Measurements from ENCODE around the gene SLC35F1.
"Not testable (repeated sequence)": the region's sequence is repeated elsewhere in the genome, so short reads cannot be mapped to it uniquely, and the experiment has no call there.

Gene SLC35F1

DNA sequence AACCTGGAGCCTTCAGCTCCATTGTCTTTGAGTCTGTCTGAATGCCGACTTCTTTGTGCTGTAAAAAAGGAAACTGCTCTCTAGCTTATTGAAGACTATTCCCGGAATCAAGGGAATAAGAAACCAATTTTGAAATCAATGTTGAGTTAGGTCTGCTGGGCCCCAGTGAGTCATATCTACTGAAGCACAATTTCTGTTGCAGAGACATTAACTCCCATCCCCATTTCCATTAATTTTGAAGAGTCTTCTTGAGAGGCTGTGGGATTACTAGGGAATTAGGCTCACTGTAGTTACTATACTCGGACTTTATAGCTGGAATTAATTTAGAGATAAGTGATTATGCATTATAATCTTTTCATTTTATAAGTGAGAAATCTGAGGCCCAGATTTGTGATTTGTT is 116.7 kb downstream of the SLC35F1 start:
- ATAC-seq (ENCODE audit: insufficient read depth, low read depth) (no peak), DNase-seq (no peak)

DNA sequence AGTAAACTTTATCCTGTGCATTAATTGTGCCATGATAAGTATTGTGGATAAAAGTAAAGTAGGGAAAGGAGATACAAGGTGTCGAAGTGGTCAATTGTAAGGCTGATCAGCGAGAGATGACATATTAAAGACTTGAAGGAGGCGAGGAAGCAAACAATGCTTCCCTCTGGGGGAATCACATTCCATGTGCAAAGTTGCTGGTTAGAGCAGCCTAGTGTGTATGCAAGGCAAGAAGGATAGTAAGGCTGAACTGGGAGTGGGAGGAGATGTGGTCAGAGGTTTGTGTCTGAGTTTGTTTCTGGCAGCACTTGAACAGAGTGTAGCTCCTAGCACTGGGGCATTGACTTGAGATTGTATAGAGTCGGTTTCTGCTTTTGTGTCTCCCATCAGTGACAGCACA is 122.9 kb downstream of the SLC35F1 start:
- Histone ChIP-seq H3K9ac (ENCODE audit: low read depth, low read length) (no peak overlapping the region), H2AFZ (ENCODE audit: low read depth, low read length) (no peak overlapping the region), H3K9me3 (ENCODE audit: insufficient read depth, low read length, severe bottlenecking) (no peaks in the 10 kb centered on the region), H3K4me2 (ENCODE audit: insufficient read depth, low read length) (no peak overlapping the region), H3K4me3 (ENCODE audit: low read depth in 1 of 2, low read length in 2 of 2) (no peak overlapping the region), H3K36me3 (ENCODE audit: insufficient read depth, low read length) (no peaks in the 10 kb centered on the region), H4K20me1 (ENCODE audit: insufficient read depth, low read length) (no peaks in the 10 kb centered on the region), H3K79me2 (ENCODE audit: insufficient read depth, low read length) (no peaks in the 10 kb centered on the region), H3K27ac (ENCODE audit: low read length) (no peak overlapping the region), H3K4me1 (ENCODE audit: insufficient read depth, low read length) (no peaks in the 10 kb centered on the region), H3K27me3 (ENCODE audit: insufficient read depth, low read length, poor library complexity) (peaks cover 4% of the 10 kb centered on the region)
- no peak for TF ChIP-seq EZH2 (IDR thresholded peaks at IDR 0.05; ENCODE audit: borderline replicate concordance, low read depth, low read length, severe bottlenecking)
- TF ChIP-seq, protein P1, sequence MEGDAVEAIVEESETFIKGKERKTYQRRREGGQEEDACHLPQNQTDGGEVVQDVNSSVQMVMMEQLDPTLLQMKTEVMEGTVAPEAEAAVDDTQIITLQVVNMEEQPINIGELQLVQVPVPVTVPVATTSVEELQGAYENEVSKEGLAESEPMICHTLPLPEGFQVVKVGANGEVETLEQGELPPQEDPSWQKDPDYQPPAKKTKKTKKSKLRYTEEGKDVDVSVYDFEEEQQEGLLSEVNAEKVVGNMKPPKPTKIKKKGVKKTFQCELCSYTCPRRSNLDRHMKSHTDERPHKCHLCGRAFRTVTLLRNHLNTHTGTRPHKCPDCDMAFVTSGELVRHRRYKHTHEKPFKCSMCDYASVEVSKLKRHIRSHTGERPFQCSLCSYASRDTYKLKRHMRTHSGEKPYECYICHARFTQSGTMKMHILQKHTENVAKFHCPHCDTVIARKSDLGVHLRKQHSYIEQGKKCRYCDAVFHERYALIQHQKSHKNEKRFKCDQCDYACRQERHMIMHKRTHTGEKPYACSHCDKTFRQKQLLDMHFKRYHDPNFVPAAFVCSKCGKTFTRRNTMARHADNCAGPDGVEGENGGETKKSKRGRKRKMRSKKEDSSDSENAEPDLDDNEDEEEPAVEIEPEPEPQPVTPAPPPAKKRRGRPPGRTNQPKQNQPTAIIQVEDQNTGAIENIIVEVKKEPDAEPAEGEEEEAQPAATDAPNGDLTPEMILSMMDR (IDR thresholded peaks at IDR 0.05; ENCODE audit: borderline replicate concordance, extremely low read depth, low read length, poor library complexity, severe bottlenecking) = no peak
- ATAC-seq (ENCODE audit: insufficient read depth, low read depth) (no peak), DNase-seq (no peak)

More for the DNA sequence above, 116.7 kb downstream of the SLC35F1 start:
- Histone ChIP-seq H3K9me3 (ENCODE audit: insufficient read depth, low read length, severe bottlenecking) (no peaks in the 10 kb centered on the region), H3K9ac (ENCODE audit: low read depth, low read length) (no peak overlapping the region), H3K4me1 (ENCODE audit: insufficient read depth, low read length) (no peaks in the 10 kb centered on the region), H3K36me3 (ENCODE audit: insufficient read depth, low read length) (no peaks in the 10 kb centered on the region), H2AFZ (ENCODE audit: low read depth, low read length) (no peak overlapping the region), H3K4me2 (ENCODE audit: insufficient read depth, low read length) (no peak overlapping the region), H3K79me2 (ENCODE audit: insufficient read depth, low read length) (no peaks in the 10 kb centered on the region), H3K27ac (ENCODE audit: low read length) (no peak overlapping the region), H4K20me1 (ENCODE audit: insufficient read depth, low read length) (no peaks in the 10 kb centered on the region), H3K27me3 (ENCODE audit: insufficient read depth, low read length, poor library complexity) (peaks cover 1% of the 10 kb centered on the region), H3K4me3 (ENCODE audit: low read depth in 1 of 2, low read length in 2 of 2) (no peak overlapping the region)
- TF ChIP-seq EZH2 (IDR thresholded peaks at IDR 0.05; ENCODE audit: borderline replicate concordance, low read depth, low read length, severe bottlenecking) = no peak
- TF ChIP-seq, protein P1 (IDR thresholded peaks at IDR 0.05; ENCODE audit: borderline replicate concordance, extremely low read depth, low read length, poor library complexity, severe bottlenecking) = no peak

DNA sequence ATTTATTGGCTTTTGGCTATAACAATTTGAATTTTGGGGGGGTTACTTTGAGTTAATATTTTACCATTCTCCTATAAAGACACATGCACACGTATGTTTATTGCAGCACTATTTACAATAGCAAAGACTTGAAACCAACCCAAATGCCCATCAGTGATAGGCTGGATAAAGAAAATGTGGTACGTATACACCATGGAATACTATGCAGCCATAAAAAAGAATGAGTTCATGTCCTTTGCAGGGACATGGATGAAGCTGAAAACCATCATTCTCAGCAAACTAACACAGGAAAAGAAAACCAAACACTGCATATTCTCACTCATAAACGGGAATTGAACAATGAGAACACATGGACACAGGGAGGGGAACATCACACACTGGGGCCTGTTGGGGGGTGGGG is 130.4 kb downstream of the SLC35F1 start:
- not testable (repeated sequence) for H3K9ac ChIP-seq (ENCODE audit: low read depth, low read length); H3K4me1 ChIP-seq (ENCODE audit: insufficient read depth, low read length); H3K9me3 ChIP-seq (ENCODE audit: insufficient read depth, low read length, severe bottlenecking); H3K27me3 ChIP-seq (ENCODE audit: insufficient read depth, low read length, poor library complexity); H3K4me3 ChIP-seq (ENCODE audit: low read depth in 1 of 2, low read length in 2 of 2); H2AFZ ChIP-seq (ENCODE audit: low read depth, low read length); H4K20me1 ChIP-seq (ENCODE audit: insufficient read depth, low read length); H3K4me2 ChIP-seq (ENCODE audit: insufficient read depth, low read length); H3K36me3 ChIP-seq (ENCODE audit: insufficient read depth, low read length); DNase-seq; H3K79me2 ChIP-seq (ENCODE audit: insufficient read depth, low read length); ATAC-seq (ENCODE audit: insufficient read depth, low read depth); H3K27ac ChIP-seq (ENCODE audit: low read length)

DNA sequence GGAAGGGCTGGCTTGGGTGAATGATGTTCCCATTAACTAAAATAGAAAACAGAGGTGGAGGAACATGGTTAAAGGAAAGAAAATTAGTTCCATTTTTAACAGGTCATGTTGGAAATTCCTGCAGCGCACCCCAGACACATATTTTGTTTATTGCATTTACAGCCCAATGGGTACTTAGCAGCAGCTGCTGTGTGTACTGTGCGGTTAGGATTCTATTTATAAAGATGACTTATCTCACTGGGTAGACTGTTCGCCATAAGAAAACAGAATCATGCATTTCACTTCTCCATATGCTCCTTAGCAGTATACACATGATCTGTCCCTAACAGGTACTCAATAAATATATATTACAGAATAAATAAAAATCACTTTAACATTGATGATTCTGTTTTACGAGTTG is 135.8 kb downstream of the SLC35F1 start:
- Histone ChIP-seq H3K4me3 (ENCODE audit: low read depth in 1 of 2, low read length in 2 of 2) (no peak overlapping the region), H3K79me2 (ENCODE audit: insufficient read depth, low read length) (no peaks in the 10 kb centered on the region), H2AFZ (ENCODE audit: low read depth, low read length) (no peak overlapping the region), H3K27me3 (ENCODE audit: insufficient read depth, low read length, poor library complexity) (no peaks in the 10 kb centered on the region), H3K9ac (ENCODE audit: low read depth, low read length) (no peak overlapping the region), H3K4me2 (ENCODE audit: insufficient read depth, low read length) (no peak overlapping the region), H3K9me3 (ENCODE audit: insufficient read depth, low read length, severe bottlenecking) (no peaks in the 10 kb centered on the region), H3K4me1 (ENCODE audit: insufficient read depth, low read length) (no peaks in the 10 kb centered on the region), H3K27ac (ENCODE audit: low read length) (no peak overlapping the region), H3K36me3 (ENCODE audit: insufficient read depth, low read length) (no peaks in the 10 kb centered on the region), H4K20me1 (ENCODE audit: insufficient read depth, low read length) (no peaks in the 10 kb centered on the region)
- DNase-seq (no peak), ATAC-seq (ENCODE audit: insufficient read depth, low read depth) (no peak)
- TF ChIP-seq EZH2 (IDR thresholded peaks at IDR 0.05; ENCODE audit: borderline replicate concordance, low read depth, low read length, severe bottlenecking) = no peak
- TF ChIP-seq, protein P1 (IDR thresholded peaks at IDR 0.05; ENCODE audit: borderline replicate concordance, extremely low read depth, low read length, poor library complexity, severe bottlenecking) = no peak
